Natural killer cell treated with Interleukin-12 subunit alpha and Interleukin-12 subunit beta and Interleukin-15 and Interleukin-18, amount 100 ng/mL, for 72 hours (primary cell): ENCODE results near the gene SBF1. TPM values are rescaled to one million over a fixed set of nuclear protein-coding genes. Genes with fewer than 3 reads are reported as not detected.

Experiments
- ATAC-seq, 2 donors: fragments of 150-1000 bp; cut with Tn5 transposase in 1 of 2; sonication (Bioruptor Pico), chemical (Tn5 transposase) in 1 of 2; 2 replicates each; pipeline ENCODE4 v1.10.0; 2021
- DNase-seq: peaks from one replicate; pipeline ENCODE4 v3.0.0; 2022; ENCODE audit warnings: low spot score
- H3K27ac Mint-ChIP-seq, 2 donors: 1 replicate in 1 of 2; 2 replicates in 1 of 2; pipeline ENCODE4 v1.8.0; 2022; ENCODE audit warnings: mixed read lengths in 2 of 2, mild to moderate bottlenecking in 1 of 2, moderate library complexity in 1 of 2
- H3K27me3 Mint-ChIP-seq, 2 donors: 1 replicate in 1 of 2; 2 replicates in 1 of 2; pipeline ENCODE4 v1.8.0; 2022; ENCODE audit warnings: mixed read lengths in 2 of 2
- H3K36me3 Mint-ChIP-seq: one replicate; pipeline ENCODE4 v1.8.0; 2022; ENCODE audit warnings: mixed read lengths
- H3K4me1 Mint-ChIP-seq, 2 donors: 1 replicate in 1 of 2; 2 replicates in 1 of 2; pipeline ENCODE4 v1.8.0; 2022; ENCODE audit warnings: low read depth in 2 of 2, mixed read lengths in 2 of 2, mild to moderate bottlenecking in 1 of 2
- H3K4me3 Mint-ChIP-seq: one replicate; pipeline ENCODE4 v1.8.0; 2022; ENCODE audit warnings: mixed read lengths
- H3K9me3 Mint-ChIP-seq: 2 replicates; pipeline ENCODE4 v1.8.0; 2022; ENCODE audit warnings: mixed read lengths
- total RNA-seq, 2 donors: library from RNA; stranded (reverse); gene quantifications; one replicate each; pipeline ENCODE4 v1.2.3, GENCODE V29; 2022

Gene SBF1
- total RNA-seq, 2 donors from 2014 or later: 114 to 152 TPM

DNA sequence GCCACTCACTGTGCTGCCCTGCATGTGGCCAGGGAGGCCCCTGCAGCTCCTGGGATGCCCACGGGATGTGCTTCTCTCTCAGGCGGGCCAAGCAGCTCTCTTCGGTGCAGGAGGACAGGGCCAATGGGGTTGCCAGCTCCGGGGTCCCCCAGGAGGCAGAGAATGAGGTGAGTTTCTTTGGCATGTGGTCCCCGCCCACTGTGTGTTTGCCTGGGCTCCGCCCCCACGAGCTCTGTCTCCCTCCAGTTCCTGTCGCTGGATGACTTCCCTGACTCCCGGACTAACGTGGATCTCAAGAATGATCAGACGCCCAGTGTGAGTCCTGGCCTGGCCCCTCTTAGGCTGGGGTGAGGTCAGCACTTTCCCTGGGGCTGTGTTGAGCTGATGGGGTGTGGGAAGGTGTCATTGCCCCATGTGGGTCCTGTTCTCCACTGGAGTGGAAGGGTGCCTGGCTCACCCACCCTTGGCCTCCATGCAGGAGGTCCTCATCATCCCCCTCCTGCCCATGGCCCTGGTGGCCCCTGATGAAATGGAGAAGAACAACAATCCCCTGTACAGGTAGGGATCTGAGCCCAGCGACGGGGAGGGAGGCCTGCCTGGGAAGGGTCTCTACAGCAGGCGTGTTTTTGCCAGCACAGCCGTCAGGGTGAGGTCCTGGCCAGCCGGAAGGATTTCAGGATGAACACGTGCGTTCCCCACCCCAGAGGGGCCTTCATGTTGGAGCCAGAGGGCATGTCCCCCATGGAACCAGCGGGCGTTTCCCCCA, 42.8 kb upstream of the SBF1 start:
- no peak overlapping the region for H3K27ac Mint-ChIP-seq

DNA sequence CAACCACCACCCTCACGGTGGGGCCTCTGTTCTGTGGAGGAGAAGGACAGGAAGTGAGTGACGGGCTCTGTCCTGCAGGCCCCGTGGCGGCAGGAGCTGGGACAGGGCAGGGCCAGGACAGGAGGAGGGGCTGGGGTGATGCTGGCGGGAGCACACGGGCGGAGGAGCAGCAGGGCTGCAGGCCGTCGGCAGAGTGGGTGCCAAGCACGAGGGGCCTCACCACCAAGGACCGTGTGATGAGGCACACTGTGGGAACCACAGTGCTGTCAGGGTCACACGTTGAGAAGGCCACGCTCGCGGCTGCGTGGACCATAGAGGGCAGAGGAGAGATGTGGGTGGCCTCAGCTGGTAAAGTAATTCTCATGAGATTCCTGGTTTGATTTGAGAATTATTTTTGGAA, 42.1 kb upstream of the SBF1 start:
- Mint-ChIP-seq H3K27ac (no peak overlapping the region), H3K27me3 (no peaks in the 10 kb centered on the region), H3K36me3 (peaks cover 6% of the 10 kb centered on the region), H3K4me1 (peaks cover 17 to 20% of the 10 kb centered on the region in 2 donors), H3K4me3 (no peak overlapping the region), H3K9me3 (no peaks in the 10 kb centered on the region)
- ATAC-seq (no peak), DNase-seq (no peak)

More for the DNA sequence above, 42.8 kb upstream of the SBF1 start:
- H3K27me3 Mint-ChIP-seq: no peaks in the 10 kb centered on the region
- peaks cover 13% of the 10 kb centered on the region in 2 donors for H3K4me1 Mint-ChIP-seq
- DNase-seq (no peak), ATAC-seq (no peak)
- H3K36me3 Mint-ChIP-seq: no peaks in the 10 kb centered on the region
- no peaks in the 10 kb centered on the region for H3K9me3 Mint-ChIP-seq
- H3K4me3 Mint-ChIP-seq: no peak overlapping the region

DNA sequence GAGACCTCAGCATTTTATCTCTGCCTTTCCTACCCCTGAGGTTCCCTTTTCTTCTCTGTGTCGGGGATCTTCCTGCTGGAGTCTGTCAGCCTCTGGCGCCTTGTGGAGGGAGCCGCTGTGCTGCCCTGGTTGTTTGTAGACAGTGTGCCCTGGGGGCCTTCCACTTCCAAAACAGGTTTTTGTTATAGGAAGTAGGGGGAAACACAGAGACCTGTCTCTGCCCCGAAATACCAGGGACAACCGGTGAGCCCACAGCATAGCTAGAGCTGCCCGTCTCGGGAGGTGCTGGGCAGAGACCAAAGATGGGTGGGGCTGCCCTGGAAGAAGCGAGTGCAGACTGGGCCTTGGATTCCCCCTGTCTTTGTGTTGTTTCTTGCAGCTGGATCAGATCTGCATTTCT, 41.2 kb upstream of the SBF1 start:
- Mint-ChIP-seq H3K27me3 (no peaks in the 10 kb centered on the region), H3K4me3 (no peak overlapping the region), H3K4me1 (peaks cover 17 to 20% of the 10 kb centered on the region in 2 donors), H3K9me3 (no peaks in the 10 kb centered on the region), H3K27ac (no peak overlapping the region), H3K36me3 (peaks cover 6% of the 10 kb centered on the region)
- DNase-seq (no peak), ATAC-seq (no peak)

DNA sequence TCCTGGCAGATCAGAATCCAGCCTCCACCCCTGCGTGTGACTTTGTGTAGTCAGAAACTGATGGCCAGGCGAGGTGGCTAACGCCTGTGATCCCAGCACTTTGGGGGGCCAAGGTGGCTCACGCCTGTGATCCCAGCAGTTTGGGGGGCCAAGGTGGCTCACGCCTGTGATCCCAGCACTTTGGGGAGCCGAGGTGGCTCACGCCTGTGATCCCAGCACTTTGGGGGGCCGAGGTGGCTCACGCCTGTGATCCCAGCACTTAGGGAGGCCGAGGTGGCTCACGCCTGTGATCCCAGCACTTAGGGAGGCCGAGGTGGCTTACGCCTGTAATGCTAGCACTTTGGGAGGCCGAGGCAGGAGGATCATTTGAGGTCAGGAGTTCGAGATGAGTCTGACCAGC, 38.3 kb upstream of the SBF1 start:
- Mint-ChIP-seq H3K4me1 (peaks cover 29 to 34% of the 10 kb centered on the region in 2 donors), H3K27ac (no peak overlapping the region), H3K4me3 (no peak overlapping the region), H3K9me3 (no peaks in the 10 kb centered on the region), H3K27me3 (no peaks in the 10 kb centered on the region), H3K36me3 (peaks cover 15% of the 10 kb centered on the region)
- DNase-seq (no peak), ATAC-seq (no peak)

DNA sequence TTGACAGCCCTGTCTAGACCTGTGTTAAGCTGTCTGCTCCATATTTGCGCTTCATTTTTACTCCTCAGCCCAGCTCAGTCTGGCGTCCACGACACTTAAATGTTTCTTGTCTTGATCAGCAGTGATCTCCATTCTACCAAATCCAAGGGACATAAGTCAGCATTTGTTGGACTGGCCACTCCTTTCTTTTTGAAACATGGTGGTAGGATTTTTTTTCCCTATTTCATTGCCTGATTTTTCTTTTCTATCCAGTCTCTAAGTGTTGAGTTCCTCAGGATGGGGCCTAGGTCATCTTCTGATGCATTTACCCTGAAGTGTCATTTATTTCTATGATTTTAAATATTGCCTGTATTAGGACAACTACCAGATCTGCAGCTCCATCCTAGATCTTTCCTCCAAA, 34.1 kb upstream of the SBF1 start:
- Mint-ChIP-seq H3K27me3 (no peaks in the 10 kb centered on the region), H3K36me3 (peaks cover 15% of the 10 kb centered on the region), H3K4me3 (peak overlapping the region; percentile 96), H3K27ac (peak overlapping the region; percentile 56 to 73), H3K9me3 (no peaks in the 10 kb centered on the region), H3K4me1 (peaks cover 22 to 24% of the 10 kb centered on the region in 2 donors)
- DNase-seq (no peak), ATAC-seq (no peak)

DNA sequence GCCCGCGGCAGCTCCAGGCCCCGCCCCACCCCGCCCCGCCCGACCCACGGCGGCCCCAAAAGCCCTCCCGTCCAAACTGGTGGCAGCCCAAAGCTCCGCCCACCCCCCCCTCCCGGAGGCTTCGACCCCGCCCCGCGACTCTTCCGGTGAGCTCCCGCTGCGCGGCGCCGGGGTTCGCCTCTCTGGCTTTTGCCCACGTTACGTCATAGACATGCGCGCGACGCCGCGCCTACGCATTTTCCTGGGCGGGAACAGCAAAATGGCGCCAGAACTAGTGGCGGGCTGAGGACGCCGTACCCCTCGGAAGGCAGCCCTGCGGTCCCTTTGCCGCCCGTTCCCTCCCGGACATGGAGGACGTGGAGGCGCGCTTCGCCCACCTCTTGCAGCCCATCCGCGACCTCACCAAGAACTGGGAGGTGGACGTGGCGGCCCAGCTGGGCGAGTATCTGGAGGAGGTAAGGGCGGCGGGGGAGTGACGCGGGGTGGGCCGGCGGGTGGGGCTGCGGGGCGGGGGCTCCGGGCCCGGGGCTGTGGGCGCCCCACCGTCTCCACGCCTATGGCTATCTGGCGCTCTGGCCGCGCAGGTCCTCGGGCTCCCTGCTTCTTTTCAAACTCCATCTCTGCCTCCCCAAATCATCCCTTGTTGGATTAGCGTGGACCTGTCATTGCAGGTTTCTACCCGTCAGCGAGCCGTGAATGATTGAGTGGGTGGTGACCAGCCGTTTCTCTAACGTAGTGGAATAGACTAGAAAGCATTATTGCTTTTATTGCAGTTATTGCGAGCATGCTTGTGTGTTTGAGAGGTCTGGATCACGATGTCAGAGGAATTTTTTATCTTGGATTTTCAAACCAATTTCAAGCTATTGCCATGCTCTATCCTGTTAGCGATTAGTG, 33.4 kb upstream of the SBF1 start, which contains the start of gene NCAPH2:
Gene NCAPH2, plus strand, starts transcription at position 234 of the 894 bp plus-strand sequence. Its CDS starts 114 bp downstream, at position 348.
- H3K4me1 Mint-ChIP-seq: peaks cover 20 to 22% of the 10 kb centered on the region in 2 donors
- peaks cover 15% of the 10 kb centered on the region for H3K36me3 Mint-ChIP-seq
- peak; percentile 87 to 88 for ATAC-seq
- H3K27ac Mint-ChIP-seq: peak within 1 kb of the TSS; percentile 86 to 92
- H3K4me3 Mint-ChIP-seq: peak within 1 kb of the TSS; percentile 96
- no peaks in the 10 kb centered on the region for H3K9me3 Mint-ChIP-seq
- peak; percentile 98 for DNase-seq
- H3K27me3 Mint-ChIP-seq: no peaks in the 10 kb centered on the region

DNA sequence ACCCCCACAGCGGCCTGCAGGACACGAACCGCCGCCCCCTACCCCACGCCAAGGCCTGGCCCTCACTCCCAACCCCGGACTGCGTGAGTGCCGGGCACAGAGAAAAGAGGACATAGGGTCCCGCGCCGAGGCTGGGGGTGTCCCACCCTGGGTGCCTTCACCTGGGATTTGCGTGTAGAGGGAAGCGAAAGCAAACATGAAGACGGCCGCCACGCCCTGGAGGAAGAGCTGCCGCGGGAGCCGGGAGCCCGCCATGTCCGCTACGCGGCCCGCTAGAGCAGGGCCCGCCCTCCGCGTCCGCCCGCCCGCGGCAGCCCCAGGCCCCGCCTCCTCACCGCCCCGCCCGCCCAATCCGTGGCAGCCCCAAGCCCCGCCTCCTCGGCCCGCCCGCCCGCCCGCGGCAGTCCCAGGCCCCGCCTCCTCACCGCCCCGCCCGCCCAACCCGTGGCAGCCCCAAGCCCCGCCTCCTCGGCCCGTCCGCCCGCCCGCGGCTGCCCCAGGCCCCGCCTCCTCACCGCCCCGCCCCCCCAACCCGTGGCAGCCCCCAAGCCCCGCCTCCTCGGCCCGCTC, 32.7 kb upstream of the SBF1 start, which contains the start of gene LMF2:
Gene LMF2, minus strand, starts transcription at position 282 of the 570 bp plus-strand sequence. Its CDS starts 27 bp downstream, at position 255.
- H3K27ac Mint-ChIP-seq: peak within 1 kb of the TSS; percentile 86 to 92
- H3K27me3 Mint-ChIP-seq: no peaks in the 10 kb centered on the region

DNA sequence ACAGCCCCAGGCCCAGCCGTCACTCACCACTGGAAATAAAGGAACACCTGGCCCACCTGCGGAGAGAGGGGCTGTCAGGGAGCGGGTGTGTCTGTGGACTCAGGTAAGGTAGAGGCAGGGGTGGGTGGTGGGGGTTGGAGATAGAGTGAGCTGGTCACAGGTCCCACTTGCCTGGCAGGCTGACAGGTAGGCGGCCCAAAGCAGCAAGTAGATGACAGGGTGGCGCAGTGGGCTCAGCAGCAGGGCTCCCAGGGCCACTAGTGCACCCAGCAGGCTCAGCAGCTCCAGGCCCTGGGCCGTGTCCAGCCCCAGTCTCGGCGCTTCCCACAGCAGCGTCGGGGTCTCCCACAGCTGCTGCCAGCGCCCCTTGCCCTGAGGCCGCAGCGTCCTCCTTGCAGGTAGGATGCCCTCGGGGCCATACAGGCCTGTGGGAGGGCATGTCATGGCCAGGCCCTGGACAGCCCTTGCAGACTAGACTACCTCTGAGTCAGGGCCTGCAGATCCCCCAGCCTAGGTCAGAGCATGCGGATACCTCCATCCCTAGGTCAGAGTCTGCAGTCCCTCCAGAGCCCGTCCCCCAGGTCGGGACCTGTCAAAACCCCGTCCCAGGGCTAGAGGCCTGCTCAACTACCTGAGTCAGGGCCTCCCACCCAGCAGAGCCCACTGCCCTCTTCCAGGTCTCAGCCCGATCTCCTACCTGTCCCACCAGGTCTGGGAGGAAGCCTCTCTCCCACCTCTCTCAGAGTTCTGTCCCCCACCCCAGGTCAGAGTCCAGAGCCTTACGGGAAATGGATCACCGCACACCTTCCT, 32.0 kb upstream of the SBF1 start:
- no peaks in the 10 kb centered on the region for H3K27me3 Mint-ChIP-seq
- H3K27ac Mint-ChIP-seq: peak overlapping the region; percentile 86 to 92
- DNase-seq (no peak), ATAC-seq (no peak)
- H3K36me3 Mint-ChIP-seq: peaks cover 9% of the 10 kb centered on the region
- H3K9me3 Mint-ChIP-seq: no peaks in the 10 kb centered on the region
- peak overlapping the region; percentile 93 for H3K4me3 Mint-ChIP-seq
- H3K4me1 Mint-ChIP-seq: peaks cover 13 to 16% of the 10 kb centered on the region in 2 donors

More for the DNA sequence above, 32.7 kb upstream of the SBF1 start, which contains the start of gene LMF2:
- H3K9me3 Mint-ChIP-seq: no peaks in the 10 kb centered on the region
- peaks cover 19 to 20% of the 10 kb centered on the region in 2 donors for H3K4me1 Mint-ChIP-seq
- DNase-seq (peak; percentile 93), ATAC-seq (peak; percentile 90 to 91)
- peaks cover 14% of the 10 kb centered on the region for H3K36me3 Mint-ChIP-seq
- peak within 1 kb of the TSS; percentile 96 for H3K4me3 Mint-ChIP-seq

DNA sequence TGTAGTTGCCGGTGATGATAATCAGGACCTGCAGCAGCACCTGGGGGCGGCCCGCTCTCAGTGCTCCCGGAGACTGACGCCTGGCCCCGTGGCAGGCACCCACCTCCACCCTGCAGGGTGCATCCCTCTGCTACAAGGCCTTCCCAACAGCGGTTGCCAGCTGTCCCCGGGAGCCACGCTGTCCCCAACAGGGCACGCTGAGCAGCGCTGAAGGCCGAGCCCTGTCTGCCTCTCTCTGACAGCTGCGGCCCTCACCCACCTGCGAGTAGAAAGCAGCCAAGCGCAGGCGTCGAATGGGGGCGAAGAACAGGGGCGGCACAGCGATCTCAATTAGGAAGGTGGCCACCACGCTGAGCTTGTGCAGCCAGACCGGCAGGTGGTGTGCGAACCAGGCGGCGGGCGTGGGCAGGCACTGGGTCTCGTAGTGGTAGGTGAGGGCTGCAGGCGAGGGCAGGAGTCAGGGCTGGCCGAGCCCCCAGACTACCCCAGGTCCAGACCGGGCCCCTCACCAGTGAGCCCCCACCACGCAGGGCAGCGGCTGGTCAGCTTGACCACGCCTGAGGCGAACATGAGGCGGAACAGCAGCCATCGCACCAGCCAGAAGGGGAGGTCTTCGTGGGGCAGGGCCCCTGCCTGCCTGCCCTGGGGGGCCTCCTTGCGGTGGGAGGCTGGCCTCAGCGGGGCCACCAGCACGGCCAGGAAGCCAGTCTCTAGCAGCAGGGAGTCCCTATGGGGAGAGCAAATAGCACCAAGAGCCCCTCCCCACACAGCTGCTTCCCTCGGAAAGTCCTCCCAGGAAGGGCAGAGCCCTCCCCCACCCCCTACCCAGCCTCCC, 31.2 kb upstream of the SBF1 start:
- no peak for DNase-seq
- peaks cover 13 to 16% of the 10 kb centered on the region in 2 donors for H3K4me1 Mint-ChIP-seq
- H3K27me3 Mint-ChIP-seq: no peaks in the 10 kb centered on the region
- no peak overlapping the region for H3K27ac Mint-ChIP-seq
- no peaks in the 10 kb centered on the region for H3K9me3 Mint-ChIP-seq
- H3K36me3 Mint-ChIP-seq: peaks cover 9% of the 10 kb centered on the region
- ATAC-seq: no peak
- H3K4me3 Mint-ChIP-seq: peak overlapping the region; percentile 93

DNA sequence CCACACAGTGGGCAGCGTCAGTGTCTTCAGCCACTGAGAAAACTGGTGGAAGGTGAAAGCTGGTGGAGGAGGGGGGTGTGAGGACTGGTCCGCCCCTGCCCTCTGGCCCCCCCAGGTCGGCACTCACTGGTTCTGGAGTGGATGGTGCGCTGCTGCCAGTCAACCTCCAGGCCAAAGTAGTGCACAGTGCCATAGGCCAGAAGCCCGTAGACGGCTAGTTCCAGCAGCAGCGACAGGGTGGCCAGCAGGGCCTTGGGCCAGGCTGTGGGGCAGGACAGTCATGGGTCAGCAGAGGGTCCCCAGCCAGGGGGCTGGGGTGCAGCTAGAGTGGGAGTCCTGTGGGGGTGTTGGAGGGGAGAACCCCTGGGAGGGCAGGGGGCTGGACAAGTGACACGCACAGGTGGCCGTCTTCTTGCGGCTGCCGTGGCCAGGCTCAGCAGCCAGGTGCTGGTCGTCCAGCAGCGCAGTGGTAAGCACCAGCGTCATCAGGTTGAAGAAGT, 30.5 kb upstream of the SBF1 start:
- no peak overlapping the region for H3K4me3 Mint-ChIP-seq
- no peaks in the 10 kb centered on the region for H3K27me3 Mint-ChIP-seq
- no peak overlapping the region for H3K27ac Mint-ChIP-seq
- DNase-seq: no peak
- peaks cover 13 to 18% of the 10 kb centered on the region in 2 donors for H3K4me1 Mint-ChIP-seq
- peaks cover 9% of the 10 kb centered on the region for H3K36me3 Mint-ChIP-seq
- H3K9me3 Mint-ChIP-seq: no peaks in the 10 kb centered on the region
- no peak for ATAC-seq

DNA sequence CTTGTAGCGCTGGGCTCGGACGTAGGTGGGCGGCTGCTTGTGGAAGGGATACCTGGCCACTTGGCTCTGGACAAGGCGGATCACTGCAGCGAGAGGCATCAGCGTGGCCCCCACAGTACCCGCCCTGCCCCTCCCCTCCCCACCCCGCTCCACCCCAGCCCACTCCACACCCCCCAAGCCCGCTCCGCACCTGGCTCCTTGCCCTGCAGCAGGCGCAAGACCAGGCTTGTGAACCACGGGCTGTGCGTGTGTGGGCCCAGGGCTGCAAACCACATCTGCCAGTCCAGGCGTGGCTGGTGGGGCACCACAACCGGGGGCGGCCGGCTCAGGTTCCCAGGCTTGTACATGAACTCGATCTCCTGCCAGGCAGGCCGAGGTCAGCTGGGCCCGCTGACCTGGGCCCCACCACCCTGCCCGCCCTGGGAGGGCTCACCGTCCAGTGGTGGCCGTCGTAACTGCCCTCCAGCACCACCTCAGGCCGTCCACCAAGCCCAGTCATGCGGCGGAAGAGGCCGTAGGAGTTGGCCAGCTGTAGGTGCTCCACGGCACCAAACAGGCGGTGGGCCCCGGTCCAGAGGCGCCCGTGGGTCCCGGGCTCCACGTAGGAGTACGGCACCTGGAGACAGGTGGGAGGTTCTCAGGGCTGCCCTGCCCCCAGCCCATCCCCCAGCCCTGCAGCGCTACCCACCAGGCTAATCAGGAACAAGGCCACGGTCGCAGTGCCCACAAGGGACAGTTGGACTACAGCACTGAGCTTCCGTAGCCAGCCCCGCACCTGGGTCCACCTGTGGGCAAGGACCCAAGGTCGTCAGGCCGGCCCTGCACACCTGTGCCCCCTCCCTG, 29.8 kb upstream of the SBF1 start:
- Mint-ChIP-seq H3K27me3 (no peaks in the 10 kb centered on the region), H3K4me1 (peaks cover 11 to 17% of the 10 kb centered on the region in 2 donors)
- no peak for ATAC-seq

More for the DNA sequence above, 29.8 kb upstream of the SBF1 start:
- no peak for DNase-seq
- Mint-ChIP-seq H3K9me3 (no peaks in the 10 kb centered on the region), H3K4me3 (no peak overlapping the region), H3K27ac (no peak overlapping the region), H3K36me3 (peaks cover 9% of the 10 kb centered on the region)
